Measurements from ENCODE around the gene TBCD.

TBCD gene

GRCh38 chr17:82927661-82928601 is 176.1 kb downstream of the TBCD start:
- Histone ChIP-seq H3K9ac (ENCODE audit: low read depth, low read length, poor library complexity) (no peak overlapping the region), H3K27me3 (ENCODE audit: control insufficient read depth in 3 of 3, insufficient read depth in 3 of 3, low read depth in 1 of 3, low read length in 3 of 3) (no peaks in the 10 kb centered on the region), H3K4me2 (ENCODE audit: insufficient read depth, low read length, poor library complexity, severe bottlenecking) (no peak overlapping the region), H4K91ac (ENCODE audit: low read depth, low read length, poor library complexity) (no peak overlapping the region), H3K79me1 (ENCODE audit: low read depth, low read length) (peaks cover 4% of the 10 kb centered on the region), H3K4me1 (ENCODE audit: control insufficient read depth in 2 of 2, insufficient read depth in 1 of 2, low read depth in 1 of 2, low read length in 2 of 2) (no peaks in the 10 kb centered on the region), H2AFZ (ENCODE audit: low read length) (no peak overlapping the region), H3K27ac (replicated peaks; ENCODE audit: low read length) (no peak overlapping the region), H2BK12ac (ENCODE audit: low read length) (no peak overlapping the region), H3K4me3 (ENCODE audit: low read length in 2 of 2) (no peak overlapping the region), H3K4ac (ENCODE audit: low read length) (no peak overlapping the region), H3K9me3 (replicated peaks in 1 of 2; ENCODE audit: control insufficient read depth in 2 of 2, insufficient read depth in 1 of 2, low read depth in 1 of 2, low read length in 2 of 2) (no peaks in the 10 kb centered on the region), H4K8ac (ENCODE audit: low read depth, low read length) (no peak overlapping the region), H2BK5ac (ENCODE audit: low read length) (no peak overlapping the region), H3K36me3 (replicated peaks in 1 of 2; ENCODE audit: control insufficient read depth in 2 of 2, insufficient read depth in 2 of 2, low read length in 2 of 2) (peaks cover 58 to 97% of the 10 kb centered on the region in 2 donors), H3K14ac (ENCODE audit: low read length) (peak overlapping the region; percentile 15), H3K23ac (ENCODE audit: low read depth, low read length, poor library complexity) (peak overlapping the region; percentile 37), H2BK15ac (ENCODE audit: low read length) (no peak overlapping the region), H3K18ac (ENCODE audit: low read length) (no peak overlapping the region), H2BK120ac (ENCODE audit: low read depth, low read length) (no peak overlapping the region), H2AK5ac (ENCODE audit: low read depth, low read length) (no peak overlapping the region)
- no peak for DNase-seq (ENCODE audit: low spot score)
- WGBS, 2 donors (ENCODE audit: extremely low coverage in 2 of 2, insufficient read length in 2 of 2, insufficient replicate concordance in 1 of 2), result no CpG with 5 or more reads among the region's 34 CpGs

- Histone ChIP-seq H3K4me2 (ENCODE audit: insufficient read depth, low read length, poor library complexity, severe bottlenecking) (no peak overlapping the region), H2BK5ac (ENCODE audit: low read length) (peak overlapping the region; percentile 20), H3K79me1 (ENCODE audit: low read depth, low read length) (no peaks in the 10 kb centered on the region), H2AFZ (ENCODE audit: low read length) (no peak overlapping the region), H4K91ac (ENCODE audit: low read depth, low read length, poor library complexity) (no peak overlapping the region), H3K18ac (ENCODE audit: low read length) (no peak overlapping the region), H3K9me3 (replicated peaks in 1 of 2; ENCODE audit: control insufficient read depth in 2 of 2, insufficient read depth in 1 of 2, low read depth in 1 of 2, low read length in 2 of 2) (no peaks in the 10 kb centered on the region), H3K27ac (replicated peaks; ENCODE audit: low read length) (no peak overlapping the region), H3K36me3 (replicated peaks in 1 of 2; ENCODE audit: control insufficient read depth in 2 of 2, insufficient read depth in 2 of 2, low read length in 2 of 2) (peaks cover 61 to 97% of the 10 kb centered on the region in 2 donors), H3K27me3 (ENCODE audit: control insufficient read depth in 3 of 3, insufficient read depth in 3 of 3, low read depth in 1 of 3, low read length in 3 of 3) (no peaks in the 10 kb centered on the region), H2BK120ac (ENCODE audit: low read depth, low read length) (no peak overlapping the region), H2BK12ac (ENCODE audit: low read length) (no peak overlapping the region), H3K4me1 (ENCODE audit: control insufficient read depth in 2 of 2, insufficient read depth in 1 of 2, low read depth in 1 of 2, low read length in 2 of 2) (no peaks in the 10 kb centered on the region), H3K23ac (ENCODE audit: low read depth, low read length, poor library complexity) (peak overlapping the region; percentile 62), H3K4ac (ENCODE audit: low read length) (no peak overlapping the region), H3K14ac (ENCODE audit: low read length) (no peak overlapping the region), H2AK5ac (ENCODE audit: low read depth, low read length) (no peak overlapping the region), H4K8ac (ENCODE audit: low read depth, low read length) (no peak overlapping the region), H3K4me3 (ENCODE audit: low read length in 2 of 2) (peak overlapping the region in 1 of 2 donors; percentile 54), H3K9ac (ENCODE audit: low read depth, low read length, poor library complexity) (no peak overlapping the region), H2BK15ac (ENCODE audit: low read length) (no peak overlapping the region)
- no peak for DNase-seq (ENCODE audit: low spot score)
- WGBS, 2 donors (ENCODE audit: extremely low coverage in 2 of 2, insufficient read length in 2 of 2, insufficient replicate concordance in 1 of 2), result no CpG with 5 or more reads among the region's 35 CpGs
Measured at GRCh38 chr17:82929011-82929622, 177.3 kb downstream of the TBCD start.

- Histone ChIP-seq H3K9ac (ENCODE audit: low read depth, low read length, poor library complexity) (peak overlapping the region; percentile 3), H2BK5ac (ENCODE audit: low read length) (peak overlapping the region; percentile 20), H4K8ac (ENCODE audit: low read depth, low read length) (no peak overlapping the region), H4K91ac (ENCODE audit: low read depth, low read length, poor library complexity) (no peak overlapping the region), H3K4ac (ENCODE audit: low read length) (no peak overlapping the region), H3K4me2 (ENCODE audit: insufficient read depth, low read length, poor library complexity, severe bottlenecking) (no peak overlapping the region), H2BK15ac (ENCODE audit: low read length) (no peak overlapping the region), H2BK12ac (ENCODE audit: low read length) (no peak overlapping the region), H3K27me3 (ENCODE audit: control insufficient read depth in 3 of 3, insufficient read depth in 3 of 3, low read depth in 1 of 3, low read length in 3 of 3) (no peaks in the 10 kb centered on the region), H3K9me3 (replicated peaks in 1 of 2; ENCODE audit: control insufficient read depth in 2 of 2, insufficient read depth in 1 of 2, low read depth in 1 of 2, low read length in 2 of 2) (no peaks in the 10 kb centered on the region), H3K79me1 (ENCODE audit: low read depth, low read length) (no peaks in the 10 kb centered on the region), H3K4me1 (ENCODE audit: control insufficient read depth in 2 of 2, insufficient read depth in 1 of 2, low read depth in 1 of 2, low read length in 2 of 2) (no peaks in the 10 kb centered on the region), H2AK5ac (ENCODE audit: low read depth, low read length) (no peak overlapping the region), H3K23ac (ENCODE audit: low read depth, low read length, poor library complexity) (no peak overlapping the region), H2AFZ (ENCODE audit: low read length) (no peak overlapping the region), H3K27ac (replicated peaks; ENCODE audit: low read length) (no peak overlapping the region), H3K4me3 (ENCODE audit: low read length in 2 of 2) (no peak overlapping the region), H3K36me3 (replicated peaks in 1 of 2; ENCODE audit: control insufficient read depth in 2 of 2, insufficient read depth in 2 of 2, low read length in 2 of 2) (peaks cover 61 to 95% of the 10 kb centered on the region in 2 donors), H3K18ac (ENCODE audit: low read length) (no peak overlapping the region), H3K14ac (ENCODE audit: low read length) (no peak overlapping the region), H2BK120ac (ENCODE audit: low read depth, low read length) (no peak overlapping the region)
- WGBS, 2 donors (ENCODE audit: extremely low coverage in 2 of 2, insufficient read length in 2 of 2, insufficient replicate concordance in 1 of 2), result no CpG with 5 or more reads among the region's 9 CpGs
- DNase-seq (ENCODE audit: low spot score), result no peak
Measured at GRCh38 chr17:82929676-82930042, 177.8 kb downstream of the TBCD start.
